Kidney (tissue), 14 donors: ENCODE data around the gene PYGB. TPM values are rescaled to one million over a fixed set of nuclear protein-coding genes. Genes with fewer than 3 reads are reported as not detected.

Experiments
- DNase-seq, 5 donors: peaks; one replicate each; pipeline ENCODE4 v3.0.0-alpha.2; 2013 to 2020
- FAIRE-seq: peaks from 2 replicates; lab custom pipeline; 2012; peaks lifted over from hg19 to GRCh38; lab: Jason Lieb, UNC
- H3K27ac ChIP-seq, 2 donors: one replicate each; pipeline ENCODE4 v1.7.0; 2013; ENCODE audit warnings: low read depth in 2 of 2, low read length in 2 of 2, inconsistent platforms in 1 of 2
- H3K27me3 ChIP-seq: one replicate; pipeline ENCODE4 v1.7.1; 2013; ENCODE audit warnings: low read length, inconsistent platforms; ENCODE audit not compliant: control insufficient read depth, insufficient read depth
- H3K36me3 ChIP-seq, 3 donors: one replicate each; pipeline versions ENCODE4 v1.7.0 to v1.7.1; 2013; ENCODE audit warnings: low read length in 3 of 3, control low read depth in 1 of 3, inconsistent platforms in 1 of 3; ENCODE audit not compliant: insufficient read depth in 3 of 3, control insufficient read depth in 2 of 3
- H3K4me1 ChIP-seq, 3 donors: one replicate each; pipeline versions ENCODE4 v1.7.0 to v1.7.1; 2013; ENCODE audit warnings: low read length in 3 of 3, inconsistent platforms in 1 of 3, low read depth in 1 of 3; ENCODE audit not compliant: control insufficient read depth in 2 of 3, insufficient read depth in 2 of 3
- H3K4me3 ChIP-seq, 3 donors: one replicate each; pipeline versions ENCODE4 v1.7.0 to v1.8.1; 2013; ENCODE audit warnings: low read length in 3 of 3, control low read depth in 1 of 3, inconsistent platforms in 1 of 3
- H3K9ac ChIP-seq, 3 donors: one replicate each; pipeline versions ENCODE4 v1.7.0 to v1.7.1; 2013; ENCODE audit warnings: low read length in 3 of 3, control low read depth in 1 of 3, inconsistent platforms in 1 of 3
- H3K9me3 ChIP-seq, 3 donors: one replicate each; pipeline versions ENCODE4 v1.7.0 to v1.7.1; 2013; ENCODE audit warnings: low read length in 3 of 3, control low read depth in 1 of 3, inconsistent platforms in 1 of 3; ENCODE audit not compliant: control insufficient read depth in 2 of 3, insufficient read depth in 1 of 3
- CTCF ChIP-seq: IDR thresholded peaks from 3 replicates; pipeline ENCODE4 v1.5.1; 2012; ENCODE audit warnings: mild to moderate bottlenecking, moderate library complexity, borderline replicate concordance; ENCODE audit not compliant: insufficient read depth; ENCODE audit errors: extremely low read depth
- intact Hi-C: fragments of 100-400 bp; cut with DNase I; formaldehyde crosslinking; loops from one replicate; pipeline ENCODE4 v1.11.1; 2022
- polyA plus RNA-seq: library from polyadenylated mRNA; stranded (reverse); fragments of 350-450 nt; fragmentation: Illumina TruSeq; extraction: RNeasy Lipid Tissue Mini Kit (QIAGEN cat#74804); gene quantifications from one replicate; pipeline ENCODE4 v1.2.3, GENCODE V29; 2014; ENCODE audit warnings: low read depth, low replicate concordance; ENCODE audit not compliant: insufficient read depth
- total RNA-seq: library from RNA; stranded (reverse); fragmentation: NEBNext Ultra II Directional; extraction: Animal tissue kit (Norgen Biotek cat#: 25700); gene quantifications from one replicate; pipeline ENCODE4 v1.2.1, GENCODE V29; 2021
- donor health status: control.
- donor health status: control.
- donor health status: control.
- donor health status: control.
- donor health status: control.
- donor health status: DM: yes; HTN: yes; CAD: no.
- donor health status: Normal renal cell carcinoma (clear cell type).

PYGB gene
- total and polyA plus RNA-seq, 2 donors from 2014 or later, result 50.9 to 176 TPM

- intact Hi-C loops, result no loop called here
- H3K36me3 ChIP-seq, result peaks cover 0 to 8% (median 5%) of the 10 kb centered on the region in 3 donors
- DNase-seq, result no peak
- H3K27me3 ChIP-seq, result no peaks in the 10 kb centered on the region
- H3K4me3 ChIP-seq, result no peak overlapping the region
- no peaks in the 10 kb centered on the region for H3K9me3 ChIP-seq
- peaks cover 0 to 5% (median 0%) of the 10 kb centered on the region in 3 donors for H3K4me1 ChIP-seq
- H3K9ac ChIP-seq, result no peak overlapping the region
- TF ChIP-seq CTCF, result no peak
- no peak overlapping the region for H3K27ac ChIP-seq
- no peak for FAIRE-seq
Observed at GRCh38 chr20:25321991-25322390, 74.1 kb downstream of the PYGB start.

GRCh38 chr20:25323496-25324246 lies 75.8 kb downstream of the PYGB start:
- FAIRE-seq (no peak), DNase-seq (peak in 1 of 5 donors; percentile 27)
- intact Hi-C loops, result no loop called here
- H3K27ac ChIP-seq, result no peak overlapping the region
- no peak for TF ChIP-seq CTCF
- H3K9ac ChIP-seq, result no peak overlapping the region
- H3K4me3 ChIP-seq, result no peak overlapping the region
- peaks cover 0 to 15% (median 7%) of the 10 kb centered on the region in 3 donors for H3K4me1 ChIP-seq
- H3K27me3 ChIP-seq, result no peaks in the 10 kb centered on the region
- H3K36me3 ChIP-seq, result peaks cover 0 to 8% (median 5%) of the 10 kb centered on the region in 3 donors
- no peaks in the 10 kb centered on the region for H3K9me3 ChIP-seq

- Histone ChIP-seq H3K27ac (no peak overlapping the region), H3K9ac (no peak overlapping the region), H3K4me1 (peaks cover 0 to 17% (median 7%) of the 10 kb centered on the region in 3 donors), H3K4me3 (no peak overlapping the region), H3K9me3 (no peaks in the 10 kb centered on the region), H3K36me3 (peaks cover 0 to 8% (median 5%) of the 10 kb centered on the region in 3 donors), H3K27me3 (no peaks in the 10 kb centered on the region)
- DNase-seq (peak in 1 of 5 donors; percentile 61), FAIRE-seq (no peak)
- intact Hi-C loops, result no loop called here
- no peak for TF ChIP-seq CTCF
Observed at GRCh38 chr20:25324412-25324811, 76.5 kb downstream of the PYGB start.
